CD4-positive, alpha-beta T cell treated with Interleukin-10 for 1 hour (primary cell): ENCODE measurements around the gene SPECC1.
"Not testable (repeated sequence)": the region's sequence is repeated elsewhere in the genome, so short reads cannot be mapped to it uniquely, and the experiment has no call there.

ENCODE experiments used
- DNase-seq: peaks from one replicate; pipeline ENCODE4 v3.0.0-alpha.2; 2020

The SPECC1 gene

DNA sequence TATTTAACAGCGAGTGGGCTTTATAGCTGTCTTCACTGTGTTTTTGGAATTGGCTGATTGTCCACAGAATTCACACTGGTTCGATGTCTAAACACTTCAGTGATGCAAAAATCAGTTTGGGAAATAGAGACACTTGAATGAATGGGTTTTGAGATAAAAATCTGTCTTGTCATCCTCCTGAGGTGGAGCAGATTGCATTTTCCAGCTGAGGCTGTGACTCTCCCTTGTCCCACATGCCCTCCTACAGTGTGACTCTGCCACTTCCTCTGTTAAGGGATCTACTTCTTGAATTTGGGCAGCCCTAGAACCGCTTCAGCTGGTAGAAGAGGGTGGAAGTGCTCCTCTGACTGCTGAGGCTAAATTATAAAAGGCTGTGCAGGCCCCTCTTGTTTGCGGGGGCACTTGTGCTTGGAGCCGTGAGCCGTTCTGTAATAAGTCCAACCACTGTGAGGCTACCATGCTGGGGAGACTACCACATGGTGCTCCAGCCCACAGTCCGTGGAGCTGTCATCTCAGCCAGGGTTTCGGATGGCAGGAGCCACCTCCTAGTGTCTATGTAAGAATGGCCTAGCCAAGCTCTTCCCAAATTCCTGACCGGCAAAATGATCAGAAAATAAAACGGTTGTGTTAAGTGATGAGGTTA is 175.9 kb downstream of the SPECC1 start:
- no peak for DNase-seq

DNA sequence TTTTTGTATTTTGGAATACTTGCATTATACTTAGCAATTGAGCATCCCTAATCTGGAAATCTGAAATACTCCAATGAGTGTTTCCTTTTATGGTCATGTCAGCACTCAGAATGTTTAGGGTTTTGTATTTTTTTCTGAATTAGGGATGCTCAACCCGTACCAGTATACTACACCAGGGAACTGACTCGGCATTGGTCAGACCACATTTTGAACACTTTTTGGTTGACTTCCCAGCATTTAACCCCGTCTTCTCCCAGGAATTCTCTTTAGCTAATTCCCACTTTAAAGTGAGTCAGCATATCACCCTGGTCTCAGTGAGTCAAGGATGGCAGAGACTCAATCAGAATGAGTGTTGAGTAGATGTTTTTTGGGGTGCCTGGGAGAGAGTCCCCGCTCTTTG is 177.9 kb downstream of the SPECC1 start:
- DNase-seq = no peak

DNA sequence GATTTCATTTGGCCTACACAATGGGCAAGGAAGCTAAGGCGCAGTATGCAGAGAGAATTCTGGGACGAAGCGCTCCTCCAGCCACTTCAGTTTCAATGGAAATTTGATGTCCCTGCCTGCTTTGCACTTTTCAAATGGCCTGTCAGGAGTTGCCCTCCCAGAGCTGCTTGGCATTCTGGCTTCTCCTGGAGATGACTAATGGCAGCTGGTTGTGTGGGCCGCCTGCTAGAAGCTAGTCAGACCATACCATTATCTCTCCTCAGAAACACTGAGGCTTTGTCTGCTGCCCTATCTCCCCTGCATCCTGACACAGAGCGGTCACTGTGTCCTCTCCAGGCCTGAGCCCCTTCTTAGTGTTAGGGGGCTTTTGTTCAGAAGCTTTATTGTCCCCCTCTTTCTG is 180.1 kb downstream of the SPECC1 start:
- DNase-seq = no peak

DNA sequence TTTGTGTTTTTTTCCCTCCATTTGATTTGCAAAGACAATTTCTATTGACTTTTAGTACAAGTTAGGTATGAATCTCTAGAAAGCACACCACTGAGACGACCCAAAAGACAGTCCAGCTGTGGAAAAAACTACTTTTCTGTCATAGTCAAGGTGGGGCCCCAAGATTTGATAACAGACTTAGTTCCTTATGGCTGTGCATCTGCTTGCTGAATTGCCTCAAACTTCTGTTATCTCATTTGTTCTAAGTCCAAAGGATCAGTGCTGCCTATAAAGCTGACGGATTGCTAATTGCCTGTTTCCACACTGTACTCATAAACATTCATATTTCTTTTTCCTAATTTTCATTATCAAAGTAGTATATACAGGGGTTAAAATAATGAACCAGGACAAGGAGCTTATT is 180.8 kb downstream of the SPECC1 start:
- no peak for DNase-seq

DNA sequence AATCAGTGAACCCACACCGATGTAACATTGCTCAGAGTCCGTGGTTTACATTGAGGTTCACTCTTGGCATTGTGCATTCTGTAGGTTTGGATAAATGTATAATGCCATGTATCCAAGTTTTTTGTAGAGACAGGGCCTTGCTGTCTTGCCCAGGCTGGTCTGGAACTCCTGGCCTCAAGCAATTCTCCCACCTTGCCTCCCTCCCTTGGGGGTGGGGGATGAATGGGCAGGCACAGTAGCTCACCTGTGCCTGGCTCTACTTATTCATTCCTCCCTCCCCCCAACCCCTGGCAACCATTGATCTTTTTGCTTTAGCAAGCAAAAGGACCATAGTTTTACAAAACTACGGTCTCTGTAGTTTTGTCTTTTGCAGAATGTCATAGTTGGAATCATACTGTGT is 181.4 kb downstream of the SPECC1 start:
- DNase-seq = no peak

DNA sequence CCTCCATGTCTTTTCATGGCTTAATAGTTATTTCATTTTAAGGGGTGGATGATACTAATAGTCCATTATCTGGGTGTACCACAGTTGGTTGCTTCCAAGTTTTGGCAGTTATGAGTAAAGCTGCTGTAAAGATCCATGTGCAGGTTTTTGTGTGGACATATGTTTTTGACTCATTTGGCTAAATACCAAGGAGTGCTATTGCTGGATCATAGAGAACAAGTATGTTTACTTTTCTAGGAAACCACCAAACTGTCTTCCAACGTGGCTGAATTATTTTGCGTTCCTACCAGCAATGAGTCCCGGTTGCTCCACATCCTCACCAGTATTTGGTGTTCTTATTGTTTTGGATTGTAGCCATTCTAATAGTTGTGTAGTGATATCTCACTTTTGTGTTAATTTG is 181.9 kb downstream of the SPECC1 start:
- no peak for DNase-seq

DNA sequence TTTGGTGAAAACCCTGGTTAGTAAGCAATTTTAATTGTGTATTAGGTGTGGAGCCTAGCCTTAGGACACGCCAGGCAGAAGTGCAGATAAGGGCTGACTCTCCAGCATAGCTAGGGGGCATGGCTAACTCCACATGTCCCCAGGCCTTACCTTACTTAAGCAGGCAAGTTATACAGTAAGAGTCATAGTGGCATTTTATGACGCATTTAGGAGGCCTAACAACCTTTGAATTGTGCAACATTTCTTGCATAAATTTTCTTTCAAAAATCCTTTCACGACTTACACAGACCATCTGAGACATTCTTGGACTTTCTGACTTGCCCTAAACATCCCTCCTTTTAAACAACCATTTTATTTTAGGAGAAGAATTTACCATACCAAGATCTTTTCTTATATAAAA is 187.1 kb downstream of the SPECC1 start:
- not testable (repeated sequence) for DNase-seq

DNA sequence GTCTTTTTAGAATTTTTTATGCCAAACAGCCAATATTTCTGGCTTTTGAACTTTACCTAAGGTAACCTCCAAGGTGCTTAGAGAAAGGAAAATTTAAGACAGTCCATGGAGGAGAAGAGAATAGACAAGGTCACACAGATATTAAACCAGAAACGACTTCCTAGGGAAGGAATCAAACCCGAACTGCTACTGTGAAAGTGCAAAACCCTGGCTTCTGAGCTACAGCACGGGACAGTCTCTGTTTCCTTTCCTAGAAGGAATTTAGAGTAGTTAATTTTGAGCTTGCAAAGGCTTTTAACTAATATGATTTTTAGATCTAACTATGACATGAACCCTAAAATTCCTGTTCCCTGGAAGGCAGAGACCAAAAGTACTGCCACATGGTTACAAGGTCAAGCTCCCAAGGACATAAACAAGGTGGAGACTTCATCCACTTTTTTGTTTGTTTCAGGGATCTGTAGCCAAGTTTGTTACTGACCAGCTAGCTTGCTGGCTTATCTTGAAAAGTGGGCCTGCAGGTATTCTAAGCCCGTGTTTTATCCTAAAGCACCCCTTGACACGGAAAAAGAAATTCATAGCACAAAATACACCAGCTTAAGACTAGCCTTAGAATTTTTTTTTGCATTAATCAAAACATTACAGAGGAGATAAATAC is 188.2 kb downstream of the SPECC1 start:
- no peak for DNase-seq

DNA sequence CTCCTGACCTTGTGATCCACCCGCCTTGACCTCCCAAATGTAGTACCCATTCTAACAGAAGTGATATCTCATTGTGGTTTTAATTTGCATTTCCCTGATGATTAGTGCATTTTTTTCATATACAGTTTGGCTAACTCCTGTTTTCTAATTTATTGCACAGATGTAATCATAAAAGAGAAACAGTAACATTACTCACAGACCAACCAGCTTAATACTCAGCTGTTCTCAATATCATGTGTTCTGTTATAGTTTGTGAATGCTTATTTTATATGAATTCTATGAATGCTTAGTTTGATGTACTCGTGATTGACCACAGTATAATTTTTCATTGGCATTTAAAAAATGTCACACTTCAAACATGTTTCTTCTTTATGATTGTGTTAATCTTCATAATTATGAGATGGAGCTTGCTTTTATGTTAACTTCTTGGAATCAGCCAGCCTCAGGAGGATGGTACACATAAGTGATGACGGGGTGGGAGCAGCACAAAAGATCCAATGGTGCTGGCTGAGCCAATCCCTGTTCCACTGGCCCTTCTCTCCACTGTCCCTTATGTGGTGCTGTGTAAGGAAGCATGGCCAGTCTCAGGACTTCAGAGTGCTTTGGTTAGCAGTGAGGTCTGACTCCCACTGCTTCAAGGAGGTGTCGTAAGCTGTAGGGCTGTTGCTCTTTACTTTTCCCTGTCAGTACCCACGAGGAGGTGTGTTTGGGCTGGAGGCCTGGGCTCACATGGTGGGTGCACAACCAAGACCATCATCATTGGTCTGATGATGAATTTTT is 191.0 kb downstream of the SPECC1 start:
- DNase-seq = no peak

DNA sequence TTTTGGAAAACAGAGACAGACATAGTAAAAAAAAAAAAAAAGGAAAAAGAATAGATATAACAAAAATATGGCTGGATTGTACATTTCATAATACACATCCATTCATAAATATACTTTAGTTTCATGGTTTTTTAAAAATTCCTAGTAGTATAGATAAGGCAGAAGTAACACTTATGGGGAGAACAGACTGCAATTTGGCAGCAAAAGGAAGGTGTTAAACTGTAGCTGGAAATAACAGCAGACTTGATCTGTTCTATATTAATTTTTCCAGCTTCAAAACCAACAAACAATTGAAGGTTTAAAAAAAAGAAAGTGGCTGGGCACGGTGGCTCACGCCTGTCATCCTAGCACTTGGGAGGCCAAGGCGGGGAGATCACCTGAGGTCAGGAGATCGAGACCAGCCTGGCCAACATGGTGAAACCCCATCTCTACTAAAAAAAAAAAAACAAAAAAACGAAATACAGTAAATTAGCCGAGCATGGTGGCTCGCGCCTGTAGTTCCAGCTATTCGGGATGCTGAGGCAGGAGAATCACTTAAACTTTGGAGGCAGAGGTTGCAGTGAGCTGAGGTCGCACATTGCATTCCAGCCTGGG is 191.8 kb downstream of the SPECC1 start:
- DNase-seq = no peak

DNA sequence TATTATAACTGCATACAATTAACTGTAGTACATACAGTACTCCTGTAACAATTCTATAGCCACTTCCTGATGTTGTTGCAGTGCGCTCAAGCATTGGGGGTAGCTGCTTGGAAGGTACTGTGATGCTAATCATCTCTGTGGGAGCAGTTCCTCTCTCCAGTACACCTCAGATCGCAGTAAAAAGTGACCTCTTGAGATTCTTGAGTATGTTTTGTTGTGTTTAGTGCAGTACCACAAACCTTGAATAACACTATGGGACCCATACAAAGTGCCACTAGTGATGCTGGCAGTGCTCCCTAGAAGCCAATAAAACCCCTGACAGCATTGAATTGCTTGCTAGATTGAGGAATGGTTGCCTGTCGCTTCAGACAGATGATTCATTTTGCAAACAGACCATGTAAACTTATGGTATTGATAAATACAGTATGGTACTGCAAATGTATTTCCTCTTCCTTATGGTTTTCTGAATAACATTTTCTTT is 193.0 kb downstream of the SPECC1 start:
- DNase-seq = no peak

DNA sequence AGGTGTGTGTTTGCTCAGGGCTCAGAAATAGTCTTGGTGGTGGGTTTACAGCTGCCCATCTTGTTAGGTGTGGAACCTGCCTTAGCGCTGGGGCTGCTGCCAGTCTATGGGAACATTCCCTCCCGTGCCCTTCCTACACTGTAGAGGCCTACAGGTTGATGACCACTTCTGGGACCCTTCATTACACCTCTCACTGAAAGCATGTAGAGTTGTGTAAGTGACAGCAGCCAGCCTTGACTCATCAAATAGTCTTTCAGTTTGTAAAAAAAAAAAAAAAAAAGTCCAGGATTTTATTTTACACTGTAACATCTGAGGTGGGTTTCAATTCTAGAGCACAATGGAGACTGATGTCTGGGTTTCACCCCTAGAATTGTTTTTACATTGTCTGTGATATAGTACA is 193.9 kb downstream of the SPECC1 start:
- DNase-seq = no peak

DNA sequence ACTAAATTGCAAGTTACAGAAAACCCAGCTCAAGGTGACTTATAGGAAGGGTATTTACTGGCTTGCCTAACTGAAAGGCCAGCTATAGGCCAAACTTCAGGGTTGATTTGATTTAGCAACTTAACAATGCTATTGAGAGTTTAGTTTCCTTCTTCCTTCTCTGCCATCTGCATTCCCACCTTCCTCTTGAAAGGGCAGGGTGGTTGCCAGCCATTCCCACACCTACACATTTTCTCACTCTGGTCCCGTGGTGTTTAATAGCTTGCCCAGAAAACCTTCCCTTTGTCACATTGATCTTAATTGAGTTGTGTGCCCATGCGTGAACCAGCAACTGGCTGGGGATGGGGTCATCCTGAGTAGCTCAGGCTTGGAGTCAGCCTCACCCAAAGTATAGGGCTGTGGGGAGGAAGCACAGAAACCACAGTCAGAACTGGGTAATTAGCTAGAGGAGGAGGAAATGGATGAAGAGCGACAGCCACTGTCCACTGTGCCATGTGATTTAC is 194.7 kb downstream of the SPECC1 start:
- no peak for DNase-seq

DNA sequence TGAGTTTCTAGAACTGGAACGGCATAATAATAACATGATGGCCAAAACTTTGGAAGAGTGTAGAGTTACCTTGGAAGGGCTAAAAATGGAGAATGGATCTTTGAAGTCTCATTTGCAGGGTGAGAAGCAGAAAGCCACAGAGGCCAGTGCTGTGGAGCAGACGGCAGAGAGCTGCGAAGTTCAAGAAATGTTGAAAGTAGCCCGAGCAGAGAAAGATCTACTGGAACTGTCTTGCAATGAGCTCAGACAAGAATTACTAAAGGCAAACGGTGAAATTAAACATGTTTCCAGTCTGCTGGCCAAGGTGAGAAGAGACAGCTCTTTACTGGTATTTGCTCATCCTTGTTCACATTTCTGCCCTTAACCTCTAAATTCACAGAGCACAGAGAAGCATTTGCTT is 196.4 kb downstream of the SPECC1 start:
- DNase-seq = no peak

DNA sequence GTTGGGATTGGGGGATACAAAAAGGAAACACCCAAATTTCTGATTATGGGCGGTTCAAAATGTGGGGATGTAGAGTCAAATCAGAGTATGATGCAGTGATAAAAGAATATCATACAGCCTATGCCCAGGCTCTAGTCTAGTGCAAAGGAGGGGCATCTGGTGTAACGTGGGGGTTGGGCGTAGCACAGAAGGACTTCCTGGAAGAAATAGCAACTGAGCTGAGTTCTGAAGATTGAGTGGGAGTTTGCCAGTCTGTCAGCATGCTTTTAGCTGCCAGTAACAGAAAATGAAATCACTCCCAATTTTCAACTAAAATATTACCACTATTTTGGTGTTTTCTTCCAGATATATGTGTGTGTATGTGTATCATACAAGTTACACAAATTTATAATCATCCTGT is 196.9 kb downstream of the SPECC1 start:
- DNase-seq = no peak

DNA sequence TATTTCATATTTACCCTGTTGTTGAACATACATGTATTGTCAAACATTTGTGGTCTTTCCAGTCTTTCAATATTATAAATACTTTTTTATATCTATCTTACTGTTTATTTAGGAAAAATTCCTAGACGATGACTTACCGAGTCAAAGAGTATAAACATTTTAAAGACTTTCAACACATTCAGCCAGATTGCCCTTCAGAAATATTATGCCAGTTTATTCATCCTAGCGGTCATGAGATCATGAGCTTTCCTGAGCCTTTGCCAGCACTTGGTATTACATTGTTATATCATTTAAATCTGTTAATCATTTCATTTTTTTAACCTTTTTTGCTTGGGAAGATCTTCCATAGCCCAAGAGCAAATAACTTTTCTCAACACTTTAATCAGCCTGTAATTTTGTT is 197.4 kb downstream of the SPECC1 start:
- no peak for DNase-seq

DNA sequence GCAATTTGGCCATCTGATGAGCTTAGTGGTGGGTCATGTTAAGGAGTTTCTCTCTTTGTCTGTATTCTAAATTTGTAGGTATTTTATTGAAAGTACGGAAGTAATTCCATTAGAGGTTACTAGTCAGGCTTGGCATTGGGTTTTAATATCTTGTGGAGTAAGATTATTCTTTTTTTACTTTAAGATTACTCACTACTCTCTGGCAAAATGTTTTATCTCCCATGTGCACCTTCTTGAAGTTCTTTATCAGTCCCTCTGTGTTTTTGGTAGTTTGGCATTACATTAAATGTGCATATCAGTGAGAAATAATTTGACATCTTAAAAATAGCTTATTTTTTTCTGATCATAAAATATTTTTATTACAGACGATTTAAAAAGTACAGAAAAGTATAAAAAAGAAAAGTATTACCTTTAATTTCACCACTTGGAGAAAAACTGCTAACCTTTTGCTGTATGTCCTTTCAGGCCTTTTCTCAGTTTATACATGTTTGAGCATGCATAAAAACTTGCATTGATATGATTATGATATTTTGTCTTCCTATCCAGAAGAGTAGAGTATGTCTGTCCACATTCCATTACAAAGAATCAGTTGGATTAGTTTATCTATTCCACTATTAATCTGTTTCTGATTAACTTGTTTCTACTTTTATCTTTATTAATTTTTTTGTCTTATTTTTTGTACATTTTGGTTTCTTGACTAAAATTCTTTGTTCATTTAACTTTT is 198.3 kb downstream of the SPECC1 start:
- no peak for DNase-seq

DNA sequence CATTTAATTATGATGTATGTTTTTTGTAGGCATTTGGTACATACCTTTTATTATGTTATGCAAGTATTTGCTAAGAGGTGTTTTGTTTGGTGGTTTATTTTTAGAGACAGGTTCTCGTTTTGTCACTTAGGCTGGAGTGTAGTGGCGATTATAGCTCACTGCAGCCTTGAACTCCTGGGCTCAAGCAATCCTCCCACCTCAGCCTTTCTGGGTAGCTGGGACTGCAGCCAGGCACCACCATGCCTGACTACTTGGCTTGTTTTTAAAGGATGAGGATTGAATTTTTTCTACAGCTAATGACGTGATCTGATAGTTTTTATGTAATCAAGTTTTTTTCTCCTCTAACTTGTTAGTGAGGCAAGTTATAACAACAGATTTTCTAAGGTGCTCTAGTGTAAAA is 199.6 kb downstream of the SPECC1 start:
- no peak for DNase-seq

DNA sequence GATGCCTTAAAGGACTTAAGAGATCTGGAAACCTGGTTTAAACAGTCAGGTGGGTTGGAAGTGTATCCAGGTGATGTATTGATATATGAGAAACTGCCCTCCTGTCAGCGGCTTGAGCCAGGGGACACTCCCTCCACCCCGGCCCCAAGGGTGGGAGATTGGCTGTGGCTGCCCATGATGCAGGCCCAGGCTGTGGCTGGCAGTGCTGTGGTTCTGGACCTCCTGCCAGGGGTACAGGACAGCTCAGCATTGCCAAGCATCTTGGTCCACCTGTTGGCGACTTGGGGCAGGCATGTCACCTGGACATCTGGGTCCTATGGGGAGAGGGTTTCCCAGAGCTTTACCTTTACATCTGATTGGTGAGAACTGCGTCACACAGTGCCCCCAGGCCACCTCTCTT is 201.0 kb downstream of the SPECC1 start:
- DNase-seq = no peak

DNA sequence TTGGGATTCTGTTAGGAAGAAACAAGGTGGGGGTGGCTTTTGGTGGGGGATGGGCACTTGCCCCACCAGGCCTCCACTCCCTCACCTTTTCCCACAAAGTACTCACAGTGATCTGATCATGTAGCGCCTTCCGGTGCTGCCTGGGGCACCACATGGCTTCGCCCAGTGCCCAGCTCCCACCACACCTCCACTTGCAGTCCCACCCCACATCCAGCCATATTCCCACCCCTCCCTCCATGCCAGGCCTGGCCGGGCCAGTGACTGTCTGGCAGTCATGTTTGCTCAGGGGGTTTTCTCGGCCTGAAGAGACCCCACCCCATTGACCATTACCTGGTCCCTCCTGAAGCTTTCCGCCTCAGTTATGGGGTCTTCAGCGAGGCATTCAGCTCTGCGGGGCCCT is 201.5 kb downstream of the SPECC1 start:
- no peak for DNase-seq

DNA sequence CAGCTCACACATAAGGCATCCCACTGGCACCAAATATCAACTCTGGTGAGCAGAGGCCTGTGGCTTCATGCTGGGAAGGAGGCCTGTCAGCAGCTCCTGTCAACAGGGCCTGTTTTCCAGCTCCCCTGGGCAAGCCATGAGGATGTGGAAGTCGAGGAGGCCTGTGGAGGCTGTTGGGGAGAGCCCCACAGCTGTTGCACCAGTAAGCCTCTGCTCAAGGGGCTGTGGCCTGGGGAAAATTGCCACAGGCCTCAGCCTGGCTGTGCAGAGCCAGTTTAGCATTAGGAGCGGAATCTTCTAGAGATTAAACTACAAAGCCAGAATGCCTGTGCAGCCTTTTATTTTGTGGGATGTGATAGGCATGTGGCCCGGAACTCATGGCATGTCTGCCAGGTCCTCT is 202.1 kb downstream of the SPECC1 start:
- no peak for DNase-seq

DNA sequence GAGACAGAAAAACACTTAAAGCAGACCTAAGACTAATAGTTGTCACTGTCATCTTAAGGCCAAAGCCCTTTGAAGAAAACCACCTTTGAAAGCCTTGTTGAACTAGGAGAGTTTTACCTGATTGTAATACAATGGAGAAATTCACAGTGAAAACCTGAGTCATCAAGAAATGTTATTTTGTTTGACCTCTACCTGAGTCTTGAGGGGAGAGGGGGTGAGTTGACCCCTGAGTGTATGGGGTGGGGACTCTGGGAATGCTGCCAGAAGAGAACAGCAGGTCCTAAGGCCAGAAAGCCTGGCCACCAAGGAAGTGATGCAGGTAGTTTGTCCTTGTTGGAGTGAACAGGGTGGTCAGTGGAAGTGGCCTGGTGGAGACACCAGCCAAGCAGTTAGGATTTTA is 204.3 kb downstream of the SPECC1 start:
- no peak for DNase-seq

DNA sequence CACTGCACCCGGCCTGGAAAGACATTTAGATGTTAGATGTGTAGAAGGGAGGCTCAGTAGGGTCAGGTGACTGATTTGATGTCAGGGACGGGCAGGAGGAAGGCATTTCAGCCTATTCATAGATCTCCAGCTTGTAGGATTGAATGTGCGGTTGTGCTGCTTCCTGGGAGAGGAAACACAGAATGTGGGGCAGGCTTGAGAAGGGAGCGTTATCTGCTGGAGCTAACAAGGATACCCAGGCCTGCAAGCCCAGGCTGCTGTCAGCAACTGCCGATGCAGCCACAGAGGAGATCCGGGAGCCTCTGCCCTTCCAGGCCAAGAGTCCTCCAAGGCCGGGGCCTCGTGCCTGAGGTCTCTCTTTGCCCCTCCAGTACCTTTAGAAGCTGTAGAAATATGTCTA is 205.6 kb downstream of the SPECC1 start:
- DNase-seq = no peak
